Gastrocnemius medialis (tissue), 4 donors: ENCODE results near the gene TPK1. TPM values are rescaled to one million over a fixed set of nuclear protein-coding genes. Genes with fewer than 3 reads are reported as not detected.

Experiments
- ATAC-seq, 2 donors: fragments of 150-250 bp; one replicate each; pipeline ENCODE4 v1.9.1; 2016
- DNase-seq, 2 donors: peaks; one replicate each; pipeline ENCODE4 v3.0.0-alpha.2; 2019
- H3K27ac ChIP-seq, 4 donors: fragments of 200-600 bp; sonication (generic); 1 replicate in 1 of 4; 2 replicates in 3 of 4; pipeline ENCODE4 v1.5.1; 2016 to 2018; ENCODE audit warnings: mild to moderate bottlenecking in 2 of 4, moderate library complexity in 1 of 4
- H3K27me3 ChIP-seq, 3 donors: fragments of 200-600 bp; sonication (generic) in 2 of 3; 1 replicate in 1 of 3; 2 replicates in 2 of 3; pipeline versions ENCODE4 v1.5.1 to v1.6.0; 2016 to 2019; ENCODE audit warnings: mild to moderate bottlenecking in 1 of 3, moderate library complexity in 1 of 3
- H3K36me3 ChIP-seq, 2 donors: fragments of 200-600 bp; sonication (generic) in 1 of 2; one replicate each; pipeline ENCODE4 v1.5.1; 2017 to 2018
- H3K4me1 ChIP-seq, 2 donors: fragments of 200-600 bp; sonication (generic) in 1 of 2; one replicate each; pipeline ENCODE4 v1.5.1; 2016 to 2017; ENCODE audit warnings: mild to moderate bottlenecking in 2 of 2
- H3K4me3 ChIP-seq, 4 donors: fragments of 200-600 bp; sonication (generic) in 3 of 4; 1 replicate in 1 of 4; 2 replicates in 3 of 4; pipeline ENCODE4 v1.5.1; 2016 to 2019; ENCODE audit warnings: mild to moderate bottlenecking in 2 of 4
- H3K9me3 ChIP-seq, 3 donors: fragments of 200-600 bp; sonication (generic) in 2 of 3; 1 replicate in 1 of 3; 2 replicates in 2 of 3; pipeline ENCODE4 v1.5.1; 2016 to 2019
- POLR2A ChIP-seq, 2 donors: fragments of 450-650 bp; IDR thresholded peaks; one replicate each; pipeline ENCODE4 v1.6.1; 2017; ENCODE audit warnings: antibody characterized with exemption in 2 of 2, mild to moderate bottlenecking in 2 of 2, moderate library complexity in 2 of 2
- in situ Hi-C, 4 donors: fragments of 200-750 bp; cut with MboI; loops; one replicate each; pipeline versions ENCODE4 v1.15.0 to v1.8.0; 2017; ENCODE audit warnings: low sequenced_read_pairs in 4 of 4
- intact Hi-C: fragments of 100-400 bp; cut with DNase I; formaldehyde crosslinking; loops from one replicate; pipeline ENCODE4 v1.15.1; 2023; ENCODE audit warnings: low total_unique reads
- total RNA-seq, 4 donors: library from RNA; depleted of rRNA; stranded (reverse); fragments of >200 nt; gene quantifications; one replicate each; pipeline versions ENCODE4 v1.1.0 to v1.2.3, GENCODE V29; 2016
- TF ChIP-seq, protein P1 (sequence below), 5 experiments: fragments of 450-650 bp in 3 of 5; fragments of 200-600 bp in 2 of 5; sonication (generic) in 2 of 5; IDR thresholded peaks in 4 of 5; conservative IDR thresholded peaks in 1 of 5; 1 replicate in 4 of 5; 2 replicates in 1 of 5; pipeline ENCODE4 v1.5.1; 2016 to 2019; ENCODE audit warnings: antibody characterized with exemption in 5 of 5, mild to moderate bottlenecking in 3 of 5, moderate library complexity in 3 of 5

The TPK1 gene
- total RNA-seq, 4 donors from 2014 or later, result 2.0 to 6.9 (median 2.7) TPM

DNA sequence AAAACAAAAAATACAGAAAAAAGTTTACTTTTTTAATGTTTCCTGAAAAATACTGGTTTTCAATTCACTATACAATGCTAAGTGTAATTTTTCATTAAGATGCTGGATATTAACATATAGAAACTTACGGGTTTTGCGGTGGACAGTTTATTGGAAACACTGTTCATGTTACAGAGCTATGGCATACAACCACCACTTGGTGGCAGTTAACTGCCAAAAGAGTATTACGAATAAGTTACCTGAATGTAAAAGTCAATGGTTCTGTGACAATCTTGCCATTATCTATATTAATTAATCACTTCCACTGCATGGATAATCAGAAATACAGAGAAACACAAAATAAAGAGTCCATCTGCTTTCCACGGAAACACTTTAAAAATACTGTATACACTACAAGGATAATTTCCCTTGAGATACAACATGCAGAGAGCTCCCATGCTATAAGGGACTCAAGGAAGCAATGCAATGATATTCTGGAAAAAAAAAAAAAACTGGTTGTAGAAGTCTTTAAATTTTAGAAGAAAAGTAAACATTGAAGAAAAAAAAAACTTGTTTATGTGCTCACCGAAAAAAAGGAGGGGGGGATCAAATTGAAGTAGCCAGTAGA lies 97.0 kb downstream of the TPK1 start:
- H3K9me3 ChIP-seq, result no peaks in the 10 kb centered on the region
- ATAC-seq (peak in 1 of 2 donors; percentile 64), DNase-seq (no peak)
- intact Hi-C loops, result no loop called here
- H3K36me3 ChIP-seq, result no peaks in the 10 kb centered on the region
- no peak overlapping the region for H3K4me3 ChIP-seq
- TF ChIP-seq, protein P1, sequence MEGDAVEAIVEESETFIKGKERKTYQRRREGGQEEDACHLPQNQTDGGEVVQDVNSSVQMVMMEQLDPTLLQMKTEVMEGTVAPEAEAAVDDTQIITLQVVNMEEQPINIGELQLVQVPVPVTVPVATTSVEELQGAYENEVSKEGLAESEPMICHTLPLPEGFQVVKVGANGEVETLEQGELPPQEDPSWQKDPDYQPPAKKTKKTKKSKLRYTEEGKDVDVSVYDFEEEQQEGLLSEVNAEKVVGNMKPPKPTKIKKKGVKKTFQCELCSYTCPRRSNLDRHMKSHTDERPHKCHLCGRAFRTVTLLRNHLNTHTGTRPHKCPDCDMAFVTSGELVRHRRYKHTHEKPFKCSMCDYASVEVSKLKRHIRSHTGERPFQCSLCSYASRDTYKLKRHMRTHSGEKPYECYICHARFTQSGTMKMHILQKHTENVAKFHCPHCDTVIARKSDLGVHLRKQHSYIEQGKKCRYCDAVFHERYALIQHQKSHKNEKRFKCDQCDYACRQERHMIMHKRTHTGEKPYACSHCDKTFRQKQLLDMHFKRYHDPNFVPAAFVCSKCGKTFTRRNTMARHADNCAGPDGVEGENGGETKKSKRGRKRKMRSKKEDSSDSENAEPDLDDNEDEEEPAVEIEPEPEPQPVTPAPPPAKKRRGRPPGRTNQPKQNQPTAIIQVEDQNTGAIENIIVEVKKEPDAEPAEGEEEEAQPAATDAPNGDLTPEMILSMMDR (IDR thresholded peaks at IDR 0.05 in 4 of 5, conservative IDR thresholded peaks at IDR 0.05 in 1 of 5), result peak in 4 of 5 experiments; percentile 34 to 65 (median 56)
- TF ChIP-seq POLR2A (IDR thresholded peaks at IDR 0.05), result no peak
- no peaks in the 10 kb centered on the region for H3K27me3 ChIP-seq
- H3K4me1 ChIP-seq, result no peaks in the 10 kb centered on the region
- in situ Hi-C loops, result no loop called here
- no peak overlapping the region for H3K27ac ChIP-seq

DNA sequence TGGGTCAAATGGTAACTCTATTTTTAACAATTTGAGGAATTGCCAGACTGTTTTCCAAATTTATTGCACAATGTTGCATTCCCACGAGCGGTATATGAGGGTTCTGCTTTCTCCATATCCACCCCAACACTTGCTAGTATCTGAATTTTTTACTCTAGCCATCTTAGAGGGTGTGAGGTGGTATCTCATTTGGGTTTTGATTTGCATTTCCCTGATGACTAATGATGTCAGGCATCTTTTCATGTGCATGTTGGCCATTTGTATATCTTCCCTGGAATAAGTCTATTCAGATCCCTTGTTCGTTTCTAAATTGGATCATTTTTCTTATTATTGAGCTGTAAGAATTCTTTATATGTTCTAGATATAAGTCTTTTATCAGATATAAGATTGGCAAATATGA lies 97.7 kb downstream of the TPK1 start:
- in situ Hi-C loops, result no loop called here
- ATAC-seq (no peak), DNase-seq (no peak)
- H3K36me3 ChIP-seq, result no peaks in the 10 kb centered on the region
- H3K4me1 ChIP-seq, result no peaks in the 10 kb centered on the region
- H3K9me3 ChIP-seq, result no peaks in the 10 kb centered on the region
- H3K27me3 ChIP-seq, result no peaks in the 10 kb centered on the region
- no peak overlapping the region for H3K4me3 ChIP-seq
- intact Hi-C loops, result no loop called here
- H3K27ac ChIP-seq, result no peak overlapping the region
- TF ChIP-seq POLR2A (IDR thresholded peaks at IDR 0.05), result no peak
- TF ChIP-seq, protein P1 (IDR thresholded peaks at IDR 0.05 in 4 of 5, conservative IDR thresholded peaks at IDR 0.05 in 1 of 5), result no peak

DNA sequence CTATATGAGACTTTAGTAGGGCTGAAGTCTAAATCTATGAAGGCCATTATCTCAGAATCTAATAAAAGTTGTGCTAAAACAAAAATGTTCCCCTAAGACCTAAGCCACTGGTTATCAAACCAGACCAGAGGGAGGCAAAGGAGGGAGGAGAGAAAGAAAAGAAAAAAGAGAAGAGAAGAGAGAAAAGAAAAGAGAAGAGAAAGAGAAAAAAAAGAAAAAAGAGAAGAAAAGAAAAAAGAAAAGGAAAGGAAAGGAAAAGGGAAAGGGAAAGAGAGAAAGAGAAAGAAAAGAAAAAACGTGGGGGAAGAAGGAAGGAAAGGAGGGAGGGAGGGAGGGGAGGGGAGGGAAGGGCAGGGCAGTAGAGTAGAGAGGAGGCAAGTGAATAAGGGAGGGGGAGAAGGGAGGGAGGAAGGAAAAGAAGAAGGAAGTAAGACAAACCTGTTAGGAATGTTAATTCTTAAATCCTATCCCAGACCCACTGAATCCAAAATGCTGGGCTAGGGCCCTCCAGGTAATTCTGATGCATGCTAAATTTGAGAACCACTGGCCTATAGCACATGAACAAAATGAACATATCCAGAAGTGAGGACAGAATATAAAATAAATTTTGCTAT lies 98.9 kb downstream of the TPK1 start:
- Histone ChIP-seq H3K27ac (no peak overlapping the region), H3K27me3 (no peaks in the 10 kb centered on the region), H3K9me3 (no peaks in the 10 kb centered on the region), H3K4me1 (no peaks in the 10 kb centered on the region), H3K4me3 (no peak overlapping the region), H3K36me3 (no peaks in the 10 kb centered on the region)
- in situ Hi-C loops, result no loop called here
- no peak for TF ChIP-seq POLR2A (IDR thresholded peaks at IDR 0.05)
- TF ChIP-seq, protein P1 (IDR thresholded peaks at IDR 0.05 in 4 of 5, conservative IDR thresholded peaks at IDR 0.05 in 1 of 5), result no peak
- ATAC-seq (no peak), DNase-seq (no peak)
- intact Hi-C loops, result no loop called here

DNA sequence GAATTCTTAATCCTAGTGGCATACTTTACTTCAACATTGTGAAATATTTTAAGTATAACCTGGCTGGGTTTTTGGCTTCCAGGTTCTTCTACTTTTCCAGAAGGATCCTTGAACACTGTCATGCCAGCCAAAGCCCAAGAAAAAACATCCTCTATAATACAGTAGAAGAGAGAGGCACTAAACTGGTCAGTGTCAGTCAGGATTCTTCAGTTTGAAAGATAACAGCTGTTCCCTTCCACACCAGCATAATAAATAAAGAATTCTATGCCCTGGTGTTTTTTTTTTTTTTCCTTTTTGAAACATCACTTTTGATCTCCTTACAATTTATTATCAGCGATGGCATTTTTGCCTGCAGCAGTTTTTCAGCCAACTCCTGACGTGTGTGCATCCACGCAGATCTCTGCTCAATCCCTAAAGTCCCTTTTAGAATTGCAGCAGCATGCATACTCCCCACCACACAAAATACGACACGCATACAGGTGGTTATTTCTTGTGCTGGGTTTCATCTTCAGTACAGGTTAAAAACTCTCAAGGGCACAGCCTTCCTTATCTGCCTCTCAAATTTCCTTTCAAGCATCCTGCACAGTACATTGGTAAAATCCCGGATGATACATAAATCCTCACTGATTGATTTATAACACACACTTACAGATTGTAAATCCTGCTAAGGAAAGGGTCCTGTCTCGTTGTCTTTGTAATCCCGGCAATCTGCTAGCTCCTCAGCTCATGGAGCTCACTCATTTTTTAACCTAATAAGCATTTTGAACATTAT lies 100.2 kb downstream of the TPK1 start:
- ATAC-seq (no peak), DNase-seq (no peak)
- Histone ChIP-seq H3K27ac (no peak overlapping the region), H3K4me3 (no peak overlapping the region), H3K36me3 (no peaks in the 10 kb centered on the region), H3K9me3 (no peaks in the 10 kb centered on the region), H3K27me3 (no peaks in the 10 kb centered on the region), H3K4me1 (no peaks in the 10 kb centered on the region)
- in situ Hi-C loops (no loop called here), intact Hi-C loops (no loop called here)
- no peak for TF ChIP-seq POLR2A (IDR thresholded peaks at IDR 0.05)
- TF ChIP-seq, protein P1 (IDR thresholded peaks at IDR 0.05 in 4 of 5, conservative IDR thresholded peaks at IDR 0.05 in 1 of 5), result no peak
